GM10266 (cell line): ENCODE data around the gene ISG20L2.

Experiments
- DNase-seq: peaks from one replicate; pipeline ENCODE4 v3.0.0; 2012; ENCODE audit errors: extremely low spot score
- TF ChIP-seq, protein P1 (sequence below): IDR thresholded peaks from 2 replicates; pipeline ENCODE4 v1.5.1; 2012; ENCODE audit warnings: mild to moderate bottlenecking, low read depth; ENCODE audit not compliant: control insufficient read depth, insufficient read depth; ENCODE audit errors: missing control alignments

Gene ISG20L2

DNA sequence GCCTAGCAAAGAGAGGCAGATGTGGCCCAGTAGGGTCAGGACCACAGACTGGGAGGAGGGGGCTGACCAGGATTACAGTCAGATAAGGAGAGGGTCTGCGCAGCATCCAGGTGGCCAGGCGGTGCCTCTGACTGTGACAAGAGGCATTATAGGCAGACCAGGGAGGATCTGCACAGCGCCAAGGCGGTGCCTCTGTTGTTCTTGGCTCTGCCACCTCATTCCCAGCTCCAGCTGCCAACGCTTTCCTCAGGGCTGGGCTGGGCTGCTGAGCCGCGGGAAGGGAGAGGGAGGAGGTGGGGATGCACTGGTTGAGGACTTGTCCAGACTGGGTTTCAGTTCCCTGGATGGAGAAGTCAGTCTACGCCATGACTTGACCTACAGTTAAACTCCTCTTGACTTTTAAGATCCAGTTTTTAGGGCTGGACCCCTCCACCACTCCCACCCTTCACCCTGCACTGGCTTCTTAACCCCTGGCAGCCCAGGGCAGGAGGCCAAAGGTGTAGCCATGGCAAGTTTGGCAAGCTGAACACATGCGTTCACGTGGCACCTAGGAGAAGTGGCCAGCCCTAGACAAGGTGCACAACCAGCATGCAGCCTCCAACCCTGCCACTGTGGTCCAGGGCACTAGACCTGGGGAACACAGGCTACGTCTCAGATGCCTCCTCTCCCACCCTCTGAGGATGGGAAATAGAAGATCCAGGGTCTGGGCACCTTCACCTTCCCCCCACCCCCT, 18.6 kb downstream of the ISG20L2 start:
- TF ChIP-seq, protein P1, sequence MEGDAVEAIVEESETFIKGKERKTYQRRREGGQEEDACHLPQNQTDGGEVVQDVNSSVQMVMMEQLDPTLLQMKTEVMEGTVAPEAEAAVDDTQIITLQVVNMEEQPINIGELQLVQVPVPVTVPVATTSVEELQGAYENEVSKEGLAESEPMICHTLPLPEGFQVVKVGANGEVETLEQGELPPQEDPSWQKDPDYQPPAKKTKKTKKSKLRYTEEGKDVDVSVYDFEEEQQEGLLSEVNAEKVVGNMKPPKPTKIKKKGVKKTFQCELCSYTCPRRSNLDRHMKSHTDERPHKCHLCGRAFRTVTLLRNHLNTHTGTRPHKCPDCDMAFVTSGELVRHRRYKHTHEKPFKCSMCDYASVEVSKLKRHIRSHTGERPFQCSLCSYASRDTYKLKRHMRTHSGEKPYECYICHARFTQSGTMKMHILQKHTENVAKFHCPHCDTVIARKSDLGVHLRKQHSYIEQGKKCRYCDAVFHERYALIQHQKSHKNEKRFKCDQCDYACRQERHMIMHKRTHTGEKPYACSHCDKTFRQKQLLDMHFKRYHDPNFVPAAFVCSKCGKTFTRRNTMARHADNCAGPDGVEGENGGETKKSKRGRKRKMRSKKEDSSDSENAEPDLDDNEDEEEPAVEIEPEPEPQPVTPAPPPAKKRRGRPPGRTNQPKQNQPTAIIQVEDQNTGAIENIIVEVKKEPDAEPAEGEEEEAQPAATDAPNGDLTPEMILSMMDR = no peak
- no peak for DNase-seq

DNA sequence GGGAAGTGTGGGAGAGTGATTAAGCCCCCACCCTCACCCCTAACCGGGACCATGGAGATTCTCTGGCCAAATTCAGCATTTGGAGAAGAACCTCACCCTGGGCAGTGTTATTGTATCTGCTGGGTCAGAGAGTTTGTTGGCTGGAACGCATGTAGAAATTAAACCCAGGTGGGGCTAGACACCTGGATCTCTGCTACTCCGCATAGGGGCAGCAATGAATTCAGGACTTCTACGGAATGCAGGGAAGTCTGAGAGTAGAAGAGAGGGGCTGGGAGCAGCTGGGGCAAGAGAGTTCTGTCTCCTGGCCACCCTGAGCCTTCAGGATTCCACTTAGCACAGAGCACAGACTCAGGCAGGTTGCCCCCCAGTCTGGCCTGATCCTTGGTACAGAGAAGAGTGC, 19.5 kb downstream of the ISG20L2 start:
- DNase-seq = no peak
- TF ChIP-seq, protein P1 = no peak

DNA sequence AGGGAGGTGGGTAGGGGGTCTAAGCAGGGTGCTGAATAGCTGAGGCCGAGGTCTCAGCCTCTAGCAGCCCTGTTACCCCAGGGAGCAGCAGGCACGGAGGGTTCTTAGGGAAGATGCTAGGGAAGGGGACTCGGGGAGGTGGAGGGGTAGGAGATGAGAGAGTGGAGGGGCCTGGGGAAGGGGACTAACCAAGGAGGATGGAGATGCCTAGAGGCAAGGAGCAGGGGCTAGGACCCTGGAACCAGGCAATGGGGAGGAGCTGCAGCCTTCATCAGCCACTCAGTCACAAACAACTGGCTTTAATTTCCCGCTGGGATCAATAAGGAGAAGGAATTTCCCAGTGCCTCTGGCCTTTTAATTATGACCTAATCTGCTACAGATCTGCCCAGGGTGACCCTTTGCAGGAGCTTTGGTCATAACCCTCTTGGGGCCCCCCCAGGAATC, 20.3 kb downstream of the ISG20L2 start:
- DNase-seq = no peak
- TF ChIP-seq, protein P1 = no peak

DNA sequence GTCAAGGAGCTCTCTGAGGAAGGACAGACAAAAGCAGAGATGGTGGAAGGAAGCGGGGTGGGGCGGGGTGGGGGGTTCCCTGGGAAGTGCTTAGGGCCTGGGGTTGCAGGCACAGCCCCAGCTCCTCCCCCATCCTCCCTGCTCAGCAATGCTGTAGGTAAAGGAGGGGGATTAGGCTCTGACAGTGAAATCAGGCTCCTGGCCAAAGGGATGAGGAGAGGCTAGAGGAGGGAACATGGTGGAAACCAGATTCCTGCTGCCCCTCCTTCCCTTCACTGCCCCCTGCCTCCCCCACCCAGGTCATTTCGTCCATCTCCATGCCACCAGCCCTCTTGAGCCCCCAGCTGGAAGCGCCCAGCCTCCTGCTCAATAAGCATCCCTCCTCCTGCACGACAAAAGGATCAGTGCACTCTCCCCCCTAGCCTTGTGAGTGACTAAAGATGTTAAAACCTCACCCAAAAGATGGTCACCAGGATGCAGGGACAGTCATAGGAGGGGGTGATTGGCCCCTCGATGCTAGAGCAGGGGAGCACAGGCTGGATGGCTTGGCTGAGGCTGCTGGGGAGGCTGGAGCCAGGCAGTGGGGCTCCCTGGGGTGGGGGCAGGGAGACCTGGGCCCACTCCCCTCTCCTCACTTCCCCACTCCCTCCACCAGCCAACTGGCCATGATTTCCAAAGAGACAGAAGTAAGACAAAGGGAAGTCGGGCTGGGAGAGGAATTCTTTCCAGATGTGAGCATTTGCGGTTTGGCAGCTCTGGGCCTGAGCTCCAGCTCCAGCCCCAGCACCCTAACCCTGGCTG, 20.9 kb downstream of the ISG20L2 start:
- TF ChIP-seq, protein P1 = no peak
- DNase-seq = no peak

DNA sequence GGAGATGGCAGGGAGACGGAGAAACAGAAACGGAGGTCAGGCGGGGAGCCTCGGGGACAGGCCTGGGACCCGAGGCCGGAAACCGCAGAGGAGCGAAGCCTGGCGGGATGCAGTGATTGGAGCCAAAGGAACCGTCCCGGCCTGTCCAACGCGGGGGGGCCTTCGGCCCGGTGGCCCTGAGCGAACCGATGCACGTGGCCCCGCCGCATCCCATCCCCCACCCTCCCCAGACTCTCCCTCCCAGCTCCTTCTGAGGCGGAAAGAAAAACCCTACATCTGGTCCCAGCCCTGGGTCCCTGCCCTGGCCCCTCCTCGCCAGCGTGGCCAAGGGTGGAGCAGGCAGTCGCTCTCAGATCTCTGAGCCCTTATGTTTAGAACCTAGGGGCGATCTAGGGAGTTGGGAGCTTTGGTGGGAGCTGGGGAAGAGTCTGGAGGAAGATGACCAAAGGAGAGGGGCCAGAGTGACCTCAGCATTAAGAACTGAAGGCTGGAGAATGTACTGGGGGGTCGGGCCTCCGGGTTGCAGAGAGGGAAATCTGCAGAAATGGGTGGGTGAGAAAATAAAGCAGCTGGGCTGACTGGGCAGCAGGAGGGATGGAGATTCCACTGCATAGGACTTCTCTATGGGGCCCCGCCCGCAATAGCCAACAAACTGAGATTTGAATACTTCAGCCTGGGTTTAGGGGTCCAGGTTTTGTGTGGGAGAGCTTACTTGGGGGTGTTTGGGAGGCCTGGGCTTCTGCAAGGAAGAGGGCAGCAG, 21.7 kb downstream of the ISG20L2 start:
- no peak for DNase-seq
- TF ChIP-seq, protein P1 = no peak

DNA sequence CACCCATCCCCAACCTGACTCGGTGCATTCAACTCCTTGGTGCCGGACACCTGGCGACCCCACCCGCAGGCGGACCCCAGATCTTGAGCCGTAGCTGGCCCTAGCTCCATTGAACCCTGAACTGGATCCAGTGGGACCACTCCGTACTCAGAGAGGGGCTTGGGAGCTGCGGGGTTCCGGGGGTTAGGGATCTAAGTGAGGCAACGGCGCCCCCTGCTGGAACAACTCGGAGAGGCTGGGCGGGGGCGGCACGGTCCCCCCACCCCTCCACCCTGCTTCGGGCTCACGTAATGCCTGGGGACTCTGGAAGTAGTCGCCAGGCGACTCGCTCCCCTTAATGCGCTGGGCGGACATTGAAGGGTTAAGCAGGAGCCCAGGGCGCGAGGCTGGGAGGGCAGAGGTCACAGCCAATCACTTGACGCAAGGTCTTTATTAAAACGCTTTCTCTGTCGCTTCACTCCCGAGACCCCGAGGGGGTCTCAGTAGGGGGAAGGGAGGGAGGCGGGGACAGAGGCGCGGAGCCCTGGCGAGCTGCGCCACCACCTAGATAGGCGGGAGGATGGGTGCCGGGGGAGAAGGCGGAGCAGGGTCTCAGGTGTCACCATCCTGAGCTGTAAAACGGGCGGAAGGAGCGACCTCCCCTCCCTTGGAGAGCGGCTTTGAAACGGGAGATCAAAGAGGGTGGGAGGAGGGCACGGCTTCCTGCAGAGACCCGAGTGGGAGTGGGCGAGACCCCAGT, 22.5 kb downstream of the ISG20L2 start:
- TF ChIP-seq, protein P1 = peak; percentile 84
- peak; percentile 81 for DNase-seq
